Trophoblast cell (in vitro differentiated cells and primary cell): ENCODE measurements around the gene TTYH1.

Experiments
- DNase-seq, 2 donors: peaks; one replicate each; pipeline ENCODE4 v3.0.0-alpha.2; 2016
- H2AFZ ChIP-seq: 2 replicates; pipeline ENCODE4 v1.6.1; 2013; ENCODE audit warnings: low read length, moderate library complexity, mild to moderate bottlenecking; ENCODE audit not compliant: insufficient read depth, poor library complexity
- H2AK5ac ChIP-seq: 2 replicates; pipeline ENCODE4 v1.6.1; 2013; ENCODE audit warnings: mild to moderate bottlenecking, low read length
- H2BK120ac ChIP-seq: 2 replicates; pipeline ENCODE4 v1.6.1; 2013; ENCODE audit warnings: low read length, mild to moderate bottlenecking, moderate library complexity; ENCODE audit not compliant: insufficient read depth, poor library complexity
- H2BK12ac ChIP-seq: 2 replicates; pipeline ENCODE4 v1.6.1; 2013; ENCODE audit warnings: mild to moderate bottlenecking, low read length, moderate library complexity
- H2BK5ac ChIP-seq: 2 replicates; pipeline ENCODE4 v1.6.1; 2013; ENCODE audit warnings: low read length, low read depth, moderate library complexity, mild to moderate bottlenecking; ENCODE audit not compliant: poor library complexity
- H3K14ac ChIP-seq: 2 replicates; pipeline ENCODE4 v1.6.1; 2013; ENCODE audit warnings: mild to moderate bottlenecking, low read length
- H3K18ac ChIP-seq: 2 replicates; pipeline ENCODE4 v1.6.1; 2013; ENCODE audit warnings: mild to moderate bottlenecking, low read length
- H3K23ac ChIP-seq: 2 replicates; pipeline ENCODE4 v1.6.1; 2013; ENCODE audit warnings: low read length
- H3K27ac ChIP-seq: 2 replicates; pipeline ENCODE4 v1.5.1; 2013; ENCODE audit warnings: low read depth, mild to moderate bottlenecking, inconsistent platforms, low read length, moderate library complexity
- H3K27me3 ChIP-seq: 2 replicates; pipeline ENCODE4 v1.6.1; 2013; ENCODE audit warnings: inconsistent platforms, mild to moderate bottlenecking, low read length, moderate library complexity; ENCODE audit not compliant: insufficient read depth
- H3K36me3 ChIP-seq, 2 experiments: 1 replicate in 1 of 2; 2 replicates in 1 of 2; pipeline ENCODE4 v1.6.1; 2013; ENCODE audit warnings: low read length in 2 of 2, mild to moderate bottlenecking in 2 of 2, moderate library complexity in 1 of 2; ENCODE audit not compliant: insufficient read depth in 2 of 2, control insufficient read depth in 1 of 2
- H3K4ac ChIP-seq: 2 replicates; pipeline ENCODE4 v1.6.1; 2013; ENCODE audit warnings: low read depth, mild to moderate bottlenecking, low read length, moderate library complexity
- H3K4me1 ChIP-seq, 2 experiments: 1 replicate in 1 of 2; 2 replicates in 1 of 2; pipeline ENCODE4 v1.6.1; 2013; ENCODE audit warnings: low read length in 2 of 2, mild to moderate bottlenecking in 2 of 2, moderate library complexity in 1 of 2; ENCODE audit not compliant: insufficient read depth in 2 of 2, control insufficient read depth in 1 of 2
- H3K4me2 ChIP-seq: 2 replicates; pipeline ENCODE4 v1.6.1; 2013; ENCODE audit warnings: inconsistent platforms, mild to moderate bottlenecking, low read length, moderate library complexity
- H3K4me3 ChIP-seq: 2 replicates; pipeline ENCODE4 v1.5.1; 2013; ENCODE audit warnings: mild to moderate bottlenecking, low read depth, low read length, inconsistent platforms
- H3K79me1 ChIP-seq: one replicate; pipeline ENCODE4 v1.6.1; 2013; ENCODE audit warnings: low read length
- H3K79me2 ChIP-seq: 2 replicates; pipeline ENCODE4 v1.6.1; 2013; ENCODE audit warnings: low read length, mild to moderate bottlenecking; ENCODE audit not compliant: control insufficient read depth, insufficient read depth, poor library complexity
- H3K9ac ChIP-seq: 2 replicates; pipeline ENCODE4 v1.6.1; 2013; ENCODE audit warnings: mild to moderate bottlenecking, low read length
- H3K9me3 ChIP-seq: 2 replicates; pipeline ENCODE4 v1.6.1; 2013; ENCODE audit warnings: low read depth, mild to moderate bottlenecking, control low read depth, inconsistent platforms, low read length; ENCODE audit not compliant: insufficient read depth
- H4K12ac ChIP-seq: 2 replicates; pipeline ENCODE4 v1.6.1; 2013; ENCODE audit warnings: low read depth, mild to moderate bottlenecking, low read length, moderate library complexity
- H4K8ac ChIP-seq: 2 replicates; pipeline ENCODE4 v1.6.1; 2013; ENCODE audit warnings: low read depth, mild to moderate bottlenecking, low read length, moderate library complexity
- H4K91ac ChIP-seq: one replicate; pipeline ENCODE4 v1.6.1; 2013; ENCODE audit warnings: low read depth, mild to moderate bottlenecking, low read length, moderate library complexity
- WGBS: extraction: QIAGEN DNeasy Blood & Tissue Kit; methylation state at CpG from one replicate; pipeline ENCODE4 v1.1.7; 2013; ENCODE audit warnings: missing lambda C conversion rate; ENCODE audit not compliant: insufficient read length, insufficient coverage; ENCODE audit errors: extremely low coverage; 5-methylcytosine and 5-hydroxymethylcytosine counted together

The TTYH1 gene

DNA sequence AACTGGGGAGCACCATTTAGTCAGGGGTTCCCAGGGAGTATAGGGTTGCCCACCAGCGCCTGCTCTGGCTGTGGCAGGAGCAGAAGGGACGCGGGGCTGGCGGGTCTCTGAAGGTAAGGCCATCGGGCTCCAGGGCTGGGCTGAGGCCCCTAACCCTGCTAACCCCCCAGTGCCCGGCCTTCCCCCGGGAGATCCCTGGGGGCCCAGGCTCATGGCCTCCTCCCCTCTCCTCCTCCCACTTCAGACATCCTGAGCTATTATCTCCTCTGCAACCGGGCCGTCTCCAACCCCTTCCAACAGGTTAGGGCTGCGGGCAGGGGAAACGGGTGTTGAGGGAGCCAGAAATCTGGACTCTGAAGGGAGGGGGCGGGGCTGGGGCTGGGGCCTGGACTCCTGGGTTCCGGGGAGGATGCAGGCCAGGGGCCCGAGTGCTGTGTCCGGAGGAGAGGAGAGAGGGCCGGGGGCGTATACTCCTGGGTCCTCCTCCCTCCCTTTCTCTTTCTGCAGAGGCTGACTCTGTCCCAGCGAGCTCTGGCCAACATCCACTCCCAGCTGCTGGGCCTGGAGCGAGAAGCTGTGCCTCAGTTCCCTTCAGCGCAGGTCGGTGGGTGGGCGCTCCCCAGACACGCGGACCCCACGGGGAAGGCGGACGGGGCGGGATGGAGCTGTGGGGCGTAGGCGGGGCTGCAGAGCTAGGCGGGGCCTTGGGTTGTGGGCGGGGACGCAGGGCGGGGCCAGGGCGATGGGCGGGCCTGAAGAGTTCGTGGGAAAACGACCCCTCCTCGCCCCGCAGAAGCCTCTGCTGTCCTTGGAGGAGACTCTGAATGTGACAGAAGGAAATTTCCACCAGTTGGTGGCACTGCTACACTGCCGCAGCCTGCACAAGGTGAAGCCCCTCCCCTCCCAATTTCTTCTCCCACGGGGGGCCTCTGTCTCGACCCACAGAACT lies 15.3 kb downstream of the TTYH1 start:
- no peaks in the 10 kb centered on the region for H3K27me3 ChIP-seq
- WGBS: no CpG with 5 or more reads among the region's 43 CpGs

DNA sequence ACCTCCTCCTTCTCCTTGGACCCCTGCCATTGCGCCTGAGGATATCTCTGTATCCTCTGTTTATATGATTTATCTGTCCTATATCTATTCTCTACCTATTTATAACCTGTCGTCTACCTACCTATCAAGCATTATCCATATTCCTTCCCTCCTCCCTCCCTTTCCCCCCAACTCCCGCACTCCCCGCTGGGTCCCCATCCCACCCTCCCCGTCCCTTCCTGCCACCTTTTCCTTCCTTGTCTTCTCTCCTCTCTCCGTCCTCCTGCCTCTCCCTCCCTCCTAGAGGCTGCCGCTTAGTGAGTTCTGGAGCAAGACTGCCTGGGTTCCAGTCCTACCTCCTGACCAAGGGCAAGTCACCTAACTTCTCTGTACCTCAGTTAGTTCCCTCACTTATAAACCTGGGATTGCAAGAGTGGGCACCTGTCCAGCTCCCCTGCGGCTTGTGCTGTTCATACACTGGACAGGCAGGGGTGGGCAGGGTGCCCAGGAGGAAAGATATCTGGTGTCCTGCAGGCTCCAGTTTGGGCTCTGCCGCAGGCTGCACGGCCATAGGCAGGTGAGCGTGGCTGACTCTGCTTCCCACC lies 16.1 kb downstream of the TTYH1 start:
- Histone ChIP-seq H2BK120ac (peak overlapping the region; percentile 8), H3K36me3 (peaks cover 0 to 4% of the 10 kb centered on the region in 2 experiments), H3K79me1 (no peaks in the 10 kb centered on the region), H3K27ac (no peak overlapping the region), H3K18ac (no peak overlapping the region), H3K4me2 (peak overlapping the region; percentile 56), H4K12ac (no peak overlapping the region), H2AK5ac (no peak overlapping the region), H3K4ac (no peak overlapping the region), H3K4me3 (no peak overlapping the region), H2AFZ (no peak overlapping the region), H3K79me2 (no peaks in the 10 kb centered on the region), H3K4me1 (peaks cover 11 to 23% of the 10 kb centered on the region in 2 experiments), H4K91ac (no peak overlapping the region), H3K9ac (no peak overlapping the region), H3K14ac (no peak overlapping the region), H3K9me3 (peaks cover 2% of the 10 kb centered on the region), H3K27me3 (no peaks in the 10 kb centered on the region), H2BK5ac (no peak overlapping the region), H2BK12ac (no peak overlapping the region), H3K23ac (no peak overlapping the region), H4K8ac (no peak overlapping the region)
- no CpG with 5 or more reads among the region's 11 CpGs for WGBS
- no peak for DNase-seq

More for the DNA sequence above, 15.3 kb downstream of the TTYH1 start:
- peaks cover 0 to 2% of the 10 kb centered on the region in 2 experiments for H3K36me3 ChIP-seq
- no peak overlapping the region for H2BK120ac ChIP-seq
- H3K79me2 ChIP-seq: no peaks in the 10 kb centered on the region
- peak overlapping the region; percentile 56 for H3K4me2 ChIP-seq
- H2AK5ac ChIP-seq: peak overlapping the region; percentile 43
- no peak overlapping the region for H3K9ac ChIP-seq
- H3K79me1 ChIP-seq: no peaks in the 10 kb centered on the region
- H4K8ac ChIP-seq: peak overlapping the region; percentile 21
- H2AFZ ChIP-seq: peak overlapping the region; percentile 89
- H3K4me1 ChIP-seq: peaks cover 11 to 29% of the 10 kb centered on the region in 2 experiments
- H3K4me3 ChIP-seq: no peak overlapping the region
- no peak overlapping the region for H4K12ac ChIP-seq
- no peaks in the 10 kb centered on the region for H3K9me3 ChIP-seq
- no peak overlapping the region for H3K4ac ChIP-seq
- H3K23ac ChIP-seq: no peak overlapping the region
- H3K14ac ChIP-seq: no peak overlapping the region
- no peak overlapping the region for H3K18ac ChIP-seq
- H4K91ac ChIP-seq: no peak overlapping the region
- no peak overlapping the region for H3K27ac ChIP-seq
- DNase-seq: peak in 1 of 2 donors; percentile 47
- H2BK5ac ChIP-seq: no peak overlapping the region
- H2BK12ac ChIP-seq: no peak overlapping the region

DNA sequence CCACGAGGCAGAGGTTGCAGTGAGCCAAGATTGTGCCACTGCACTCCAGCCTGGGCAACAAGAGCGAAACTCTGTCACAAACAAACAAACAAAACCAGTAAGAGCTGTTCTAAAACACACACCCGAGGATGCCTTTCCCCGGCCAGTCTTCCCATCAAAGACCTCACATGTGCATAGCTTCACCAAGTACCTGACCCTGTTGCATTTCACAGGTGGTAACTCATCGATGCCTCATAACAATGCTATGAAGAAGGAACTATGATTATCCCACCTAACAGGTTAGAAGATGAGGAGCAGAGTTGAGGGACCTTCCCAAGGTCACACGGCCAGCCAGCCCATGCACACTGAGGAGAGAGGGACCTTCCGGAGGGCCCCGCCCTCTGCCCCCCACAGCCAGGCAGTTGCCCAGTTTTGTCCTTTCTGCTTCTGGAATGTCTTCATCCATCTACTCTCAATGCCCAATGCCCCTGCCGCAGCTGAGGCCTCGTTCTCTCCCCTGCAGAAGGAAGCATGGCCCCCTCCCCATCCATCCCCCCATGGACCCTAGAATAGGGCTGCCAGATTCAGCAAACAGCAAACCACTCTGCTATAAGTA lies 17.0 kb downstream of the TTYH1 start:
- H3K27me3 ChIP-seq: no peaks in the 10 kb centered on the region
- no peak overlapping the region for H3K4me2 ChIP-seq
- no peak overlapping the region for H3K23ac ChIP-seq
- no peak overlapping the region for H4K8ac ChIP-seq
- H3K36me3 ChIP-seq: peaks cover 0 to 4% of the 10 kb centered on the region in 2 experiments
- no peak overlapping the region for H4K91ac ChIP-seq
- no peak overlapping the region for H3K9ac ChIP-seq
- H3K79me2 ChIP-seq: no peaks in the 10 kb centered on the region
- DNase-seq: peak; percentile 92 to 96
- H3K79me1 ChIP-seq: no peaks in the 10 kb centered on the region
- H2BK12ac ChIP-seq: no peak overlapping the region
- H3K4ac ChIP-seq: no peak overlapping the region
- H3K14ac ChIP-seq: no peak overlapping the region
- no peak overlapping the region for H3K4me3 ChIP-seq
- no peak overlapping the region for H2AK5ac ChIP-seq
- H2BK120ac ChIP-seq: no peak overlapping the region
- H3K18ac ChIP-seq: no peak overlapping the region
- peaks cover 8 to 18% of the 10 kb centered on the region in 2 experiments for H3K4me1 ChIP-seq
- no CpG with 5 or more reads among the region's 10 CpGs for WGBS
- H3K9me3 ChIP-seq: peaks cover 3% of the 10 kb centered on the region
- no peak overlapping the region for H2AFZ ChIP-seq
- no peak overlapping the region for H2BK5ac ChIP-seq
- H4K12ac ChIP-seq: no peak overlapping the region
- H3K27ac ChIP-seq: no peak overlapping the region

DNA sequence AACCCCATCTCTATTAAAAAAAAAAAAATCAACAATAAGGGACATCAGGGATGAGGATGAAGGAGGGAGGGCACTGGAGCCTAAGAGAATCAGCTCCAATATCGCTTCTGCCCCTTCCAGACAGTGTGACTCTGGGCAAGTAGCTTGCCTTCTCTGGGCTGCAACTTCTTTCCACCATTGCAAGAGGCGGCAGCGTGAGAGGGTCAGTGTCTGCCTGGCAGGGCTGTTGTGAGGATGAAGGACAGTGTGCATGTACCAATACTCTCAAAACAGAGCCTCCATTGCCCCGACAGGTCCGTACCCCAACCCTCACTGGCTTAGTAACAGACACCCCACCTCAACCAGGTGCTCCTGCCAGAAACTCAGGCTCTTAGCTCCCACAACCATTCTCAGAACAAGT lies 18.4 kb downstream of the TTYH1 start:
- H3K36me3 ChIP-seq: peaks cover 1 to 4% of the 10 kb centered on the region in 2 experiments
- H3K4me2 ChIP-seq: no peak overlapping the region
- no peak overlapping the region for H3K4ac ChIP-seq
- H3K18ac ChIP-seq: no peak overlapping the region
- H4K12ac ChIP-seq: no peak overlapping the region
- no peak overlapping the region for H3K4me3 ChIP-seq
- no peak for DNase-seq
- H2AK5ac ChIP-seq: no peak overlapping the region
- H3K27me3 ChIP-seq: no peaks in the 10 kb centered on the region
- no peak overlapping the region for H3K27ac ChIP-seq
- H2AFZ ChIP-seq: no peak overlapping the region
- no peak overlapping the region for H2BK5ac ChIP-seq
- no peaks in the 10 kb centered on the region for H3K79me1 ChIP-seq
- no peak overlapping the region for H4K91ac ChIP-seq
- no peak overlapping the region for H3K14ac ChIP-seq
- no peak overlapping the region for H3K9ac ChIP-seq
- H4K8ac ChIP-seq: no peak overlapping the region
- no peak overlapping the region for H2BK12ac ChIP-seq
- H2BK120ac ChIP-seq: no peak overlapping the region
- H3K9me3 ChIP-seq: peaks cover 3% of the 10 kb centered on the region
- no peak overlapping the region for H3K23ac ChIP-seq
- peaks cover 8 to 18% of the 10 kb centered on the region in 2 experiments for H3K4me1 ChIP-seq
- WGBS: no CpG with 5 or more reads among the region's 5 CpGs
- H3K79me2 ChIP-seq: no peaks in the 10 kb centered on the region
